HG03439 (cell line): ENCODE measurements around the gene RAD51B.
"Not testable (repeated sequence)": the region's sequence is repeated elsewhere in the genome, so short reads cannot be mapped to it uniquely, and the experiment has no call there.

Experiments used
- ATAC-seq: cut with Tn5 transposase; IDR thresholded peaks from one replicate; pipeline ENCODE4 v1.9.1; 2021; ENCODE audit warnings: mild to moderate bottlenecking, moderate library complexity; ENCODE audit not compliant: unreplicated experiment

The RAD51B gene

GRCh38 chr14:67942080-67942710 is 122.6 kb downstream of the RAD51B start:
- no peak for ATAC-seq

DNA sequence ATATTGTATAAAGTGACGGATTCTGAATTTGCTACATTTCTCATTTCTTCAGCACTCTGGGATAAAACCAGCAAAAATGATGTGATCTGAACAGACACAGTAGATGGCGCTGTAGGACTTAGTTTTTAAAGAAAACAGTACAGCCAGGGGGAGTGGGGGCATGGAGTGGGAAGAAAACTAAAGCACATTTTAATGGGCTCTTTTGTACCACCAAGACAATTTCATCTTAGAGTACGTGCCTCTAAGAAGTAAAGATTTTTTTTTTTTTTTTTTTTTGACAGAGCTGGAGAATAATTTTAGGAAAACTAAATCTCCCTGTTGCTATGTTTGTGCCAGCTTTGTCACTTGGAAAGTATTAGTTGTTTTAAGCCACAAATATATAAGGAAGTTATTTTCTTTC is 124.4 kb downstream of the RAD51B start:
- ATAC-seq = no peak

- no peak for ATAC-seq
Measured at GRCh38 chr14:67944605-67945004, 125.0 kb downstream of the RAD51B start.

DNA sequence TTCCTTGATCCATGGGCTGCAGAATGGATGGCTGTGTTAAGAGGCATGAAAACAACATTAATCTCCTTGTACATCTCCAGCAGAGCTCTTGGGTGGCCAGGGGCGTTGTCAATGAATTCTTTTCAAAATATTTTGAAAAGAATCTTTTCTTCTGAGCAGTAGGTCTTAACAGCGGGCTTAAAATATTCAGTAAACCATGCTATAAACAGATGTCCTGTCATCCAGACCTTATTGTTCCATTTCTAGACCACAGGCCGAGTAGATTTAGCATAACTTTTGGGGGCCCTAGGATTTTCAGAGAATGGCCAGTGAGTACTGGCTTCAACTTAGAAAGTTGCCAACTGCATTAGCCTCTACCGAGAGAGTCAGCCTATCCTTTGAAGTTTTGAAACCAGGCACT is 130.2 kb downstream of the RAD51B start:
- ATAC-seq = no peak

DNA sequence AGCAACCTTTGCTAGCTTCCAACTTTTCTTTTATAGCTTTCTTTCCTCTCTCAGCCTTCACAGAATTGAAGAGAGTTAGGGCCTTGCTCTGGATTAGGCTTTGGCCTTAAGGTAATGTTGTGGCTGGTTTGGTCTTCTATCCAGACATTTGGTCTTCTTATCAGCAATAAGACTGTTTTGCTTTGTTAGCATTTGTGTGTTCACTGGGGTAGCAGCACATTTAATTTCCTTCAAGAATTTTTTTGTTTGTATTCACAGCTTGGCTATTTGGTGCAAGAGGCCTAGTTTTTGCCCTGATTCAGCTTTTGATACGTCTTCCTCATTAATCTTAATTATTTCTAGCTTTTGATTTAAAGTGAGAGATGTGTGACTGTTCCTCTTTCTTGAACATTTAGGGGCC is 130.8 kb downstream of the RAD51B start:
- ATAC-seq = no peak

- no peak for ATAC-seq
Measured at GRCh38 chr14:67951529-67952135, 132.1 kb downstream of the RAD51B start.

- no peak for ATAC-seq
Measured at GRCh38 chr14:67952381-67952780, 132.8 kb downstream of the RAD51B start.

DNA sequence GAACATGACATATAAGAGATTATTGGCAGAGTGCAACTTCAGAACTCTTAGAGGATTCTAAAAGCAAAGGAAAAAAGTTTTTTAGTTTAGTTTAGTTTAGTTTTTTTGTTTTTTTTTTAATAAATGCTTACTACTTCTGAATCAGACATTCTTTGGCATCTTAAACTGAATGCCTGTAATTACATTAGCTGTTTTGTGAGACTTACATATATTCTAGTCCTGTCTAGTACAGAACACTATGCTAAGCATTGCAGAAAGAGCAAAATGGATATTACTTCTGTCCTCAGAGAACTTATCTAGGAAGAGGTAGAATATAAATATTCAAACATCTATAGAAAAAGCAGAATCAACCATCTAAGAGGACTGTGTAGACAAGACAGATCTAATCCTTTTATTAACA is 133.2 kb downstream of the RAD51B start:
- ATAC-seq = no peak

DNA sequence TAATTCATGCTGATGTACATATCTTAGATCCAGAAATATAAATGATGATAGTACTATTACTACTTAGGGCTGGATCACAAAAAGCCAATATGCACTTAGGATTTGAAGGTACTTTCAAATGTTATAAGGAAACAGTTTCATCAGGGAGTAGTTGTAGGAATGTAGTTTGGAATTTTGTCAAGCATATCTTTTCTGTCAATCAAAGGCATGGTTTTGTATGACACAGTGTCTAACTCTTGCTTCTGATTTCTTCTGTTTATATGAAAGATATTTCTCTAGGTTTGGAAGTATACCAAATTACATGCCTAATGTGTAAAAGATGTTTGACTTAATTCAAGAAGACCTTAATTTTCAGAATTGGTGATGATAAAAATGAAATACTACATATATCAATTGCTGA is 135.7 kb downstream of the RAD51B start:
- no peak for ATAC-seq

DNA sequence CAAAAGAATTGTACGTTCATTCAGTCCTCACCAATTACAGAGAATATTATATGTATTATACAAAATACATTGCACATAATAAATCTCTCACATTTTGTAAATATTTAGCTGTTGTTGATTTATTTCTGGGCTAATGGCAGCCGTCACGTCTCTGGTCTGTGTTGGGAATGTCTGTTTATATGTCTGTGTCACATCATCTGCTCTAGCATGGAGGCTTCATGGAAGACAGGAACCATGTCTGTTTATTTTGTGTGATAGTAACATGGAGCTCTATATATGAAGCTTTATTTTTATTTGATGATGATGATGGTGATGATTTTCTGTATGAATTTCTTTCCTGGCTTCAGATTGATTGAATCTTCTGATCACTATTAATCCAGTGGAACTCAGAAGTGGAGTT is 138.4 kb downstream of the RAD51B start:
- no peak for ATAC-seq

DNA sequence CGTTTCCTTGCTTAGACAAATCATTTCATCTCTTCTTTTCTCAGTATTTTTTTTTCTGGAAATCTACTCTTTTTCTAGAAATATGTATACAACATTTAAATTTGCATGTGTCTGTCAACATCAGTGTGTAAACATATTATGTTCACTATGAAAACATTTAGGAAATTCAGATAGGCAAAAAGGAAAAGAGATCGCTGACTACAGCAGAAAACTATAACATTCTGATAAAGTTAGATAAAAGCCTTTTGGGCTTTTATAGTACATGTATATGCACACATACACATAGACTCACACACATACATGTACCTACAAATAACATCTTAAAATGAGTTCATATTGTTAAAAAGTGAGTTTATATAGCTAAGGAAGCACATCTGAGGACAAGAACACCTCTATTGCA is 142.1 kb downstream of the RAD51B start:
- no peak for ATAC-seq

DNA sequence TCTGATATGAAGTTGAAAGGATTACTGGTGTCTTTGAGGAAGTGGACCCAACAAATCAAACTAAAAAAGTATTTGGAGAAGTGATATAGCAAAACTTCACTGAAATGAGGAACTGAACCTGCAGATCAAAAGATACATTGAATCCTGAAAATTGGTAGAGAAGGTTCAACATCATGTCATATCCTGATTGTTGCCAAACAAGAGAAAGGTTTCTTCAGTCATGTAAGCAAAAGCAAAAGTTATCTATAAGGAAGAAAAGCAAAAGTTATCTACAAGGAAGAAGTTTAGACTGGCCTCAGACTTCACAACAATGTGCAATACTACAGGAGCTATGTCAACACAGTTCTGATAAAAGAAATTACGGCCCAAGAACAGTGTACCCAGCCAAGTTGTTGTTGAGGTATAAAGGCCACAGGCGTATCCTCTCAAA is 142.7 kb downstream of the RAD51B start:
- ATAC-seq = no peak

- ATAC-seq = no peak
Measured at GRCh38 chr14:67963545-67963944, 144.0 kb downstream of the RAD51B start.

DNA sequence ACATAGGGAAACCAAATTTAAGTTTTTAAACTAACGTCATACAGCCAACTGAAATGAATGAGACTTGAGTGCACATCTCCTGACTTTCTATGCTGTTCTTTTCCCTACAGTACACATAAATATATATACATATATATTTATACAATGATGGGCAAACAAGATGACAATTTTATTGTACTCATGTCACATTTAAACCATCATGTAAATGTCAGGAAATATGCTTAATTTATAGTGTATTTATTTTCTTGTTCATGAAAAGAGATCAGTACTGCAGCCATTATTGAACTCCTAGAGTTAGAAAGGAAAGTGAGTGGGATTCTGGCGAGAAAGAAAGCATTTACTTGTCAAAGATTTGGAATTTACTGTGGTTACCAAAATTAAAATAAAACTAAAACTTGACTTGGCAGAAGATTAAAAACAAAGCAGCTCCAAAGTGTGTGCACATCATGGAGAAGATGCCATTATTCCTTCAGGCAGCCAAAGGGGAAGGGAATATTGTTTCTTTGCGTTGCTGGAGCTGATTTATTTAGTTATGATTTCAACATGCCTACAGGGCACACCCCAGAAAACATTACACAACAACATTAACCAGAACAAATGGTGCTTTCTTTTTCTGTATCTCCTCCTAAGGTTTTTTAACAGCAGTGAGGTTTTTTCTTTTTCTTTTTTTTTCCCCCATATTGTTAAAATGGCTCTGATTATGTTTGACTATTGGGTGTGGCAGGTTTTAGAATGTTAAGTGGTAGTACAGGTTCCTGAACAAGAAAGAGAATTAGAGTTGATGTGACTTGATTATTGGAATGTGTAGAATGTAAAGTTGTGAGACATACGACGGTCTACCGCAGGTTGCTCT is 144.6 kb downstream of the RAD51B start:
- ATAC-seq = no peak

DNA sequence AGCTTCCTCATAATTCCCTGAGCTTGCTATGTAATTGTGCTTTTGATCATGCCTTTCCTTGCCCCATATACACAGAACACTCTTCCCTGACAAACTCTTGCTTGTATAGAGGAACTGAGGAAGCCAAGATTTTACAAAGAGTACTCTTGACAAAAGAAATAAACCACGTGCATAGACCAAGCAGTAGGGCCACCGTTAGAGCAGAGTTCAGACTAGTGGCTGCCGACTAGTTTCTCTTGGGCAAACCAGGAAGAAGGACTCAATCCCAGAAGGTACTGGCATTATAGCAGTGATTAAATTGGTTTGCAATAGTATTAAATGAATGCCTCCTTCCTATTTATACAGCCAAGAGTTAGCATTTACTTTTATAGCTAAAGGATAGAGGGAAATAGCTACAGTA is 146.1 kb downstream of the RAD51B start:
- no peak for ATAC-seq

GRCh38 chr14:67967206-67967605 is 147.6 kb downstream of the RAD51B start:
- no peak for ATAC-seq

GRCh38 chr14:67967970-67968369 is 148.4 kb downstream of the RAD51B start:
- ATAC-seq = not testable (repeated sequence)

DNA sequence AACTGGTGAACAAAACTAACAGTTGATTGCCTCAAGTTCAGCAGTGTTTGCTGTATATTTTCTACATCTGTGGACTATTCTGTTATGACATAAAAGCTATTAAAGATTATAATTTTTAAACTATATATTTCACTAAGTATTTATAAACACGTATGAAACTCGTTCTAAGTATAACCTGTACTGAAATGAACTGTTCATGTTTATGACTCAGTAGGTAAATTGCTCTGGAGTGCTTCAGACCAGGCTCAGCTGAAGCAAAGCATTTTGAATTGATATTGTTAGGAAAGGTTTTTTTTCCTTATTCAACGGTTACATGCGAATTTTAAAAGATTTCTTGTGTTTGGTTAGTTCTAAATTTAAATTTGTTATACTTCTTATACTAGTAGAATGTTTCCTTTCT is 151.3 kb downstream of the RAD51B start:
- no peak for ATAC-seq

- no peak for ATAC-seq
Measured at GRCh38 chr14:67971627-67972625, 152.3 kb downstream of the RAD51B start.

- ATAC-seq = no peak
Measured at GRCh38 chr14:67973436-67973835, 153.9 kb downstream of the RAD51B start.

DNA sequence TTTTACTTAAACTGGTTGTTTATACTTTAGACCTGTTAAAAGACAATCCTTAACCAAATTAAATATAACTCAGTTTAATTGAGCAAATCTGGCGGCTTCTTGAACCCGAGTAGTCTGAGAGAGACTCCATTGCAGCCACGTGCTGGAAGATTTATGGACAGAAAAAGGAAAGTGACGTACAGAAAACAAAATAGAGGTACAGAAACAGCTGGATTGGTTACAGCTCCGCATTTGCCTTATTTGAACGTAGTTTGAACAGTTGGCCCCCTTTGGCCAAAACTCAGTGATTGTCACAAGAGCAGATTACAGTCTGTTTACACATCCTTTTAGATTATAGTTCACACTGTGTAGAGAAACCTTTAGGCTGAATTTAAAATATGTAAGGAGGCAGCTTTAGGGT is 155.9 kb downstream of the RAD51B start:
- no peak for ATAC-seq
